Gastroesophageal sphincter (tissue), 2 donors: ENCODE results near the gene ZC3H10.

Source experiments
- POLR2A ChIP-seq, 2 donors: fragments of 450-650 bp; IDR thresholded peaks; one replicate each; pipeline ENCODE4 v1.6.1; 2017; ENCODE audit warnings: antibody characterized with exemption in 2 of 2, mild to moderate bottlenecking in 2 of 2, moderate library complexity in 1 of 2
- POLR2AphosphoS5 ChIP-seq: sonication (generic); formaldehyde crosslinking; IDR thresholded peaks from one replicate; pipeline ENCODE4 v1.6.1; 2017; ENCODE audit warnings: antibody characterized with exemption

- TF ChIP-seq POLR2AphosphoS5 (peak; percentile 19), POLR2A (IDR thresholded peaks at IDR 0.05) (peak in 1 of 2 donors; percentile 5)
Measured at GRCh38 chr12:56161690-56162351, 43.8 kb downstream of the ZC3H10 start.
